GM23338 (cell line): ENCODE measurements around the gene CAMSAP1. TPM values are rescaled to one million over a fixed set of nuclear protein-coding genes. Genes with fewer than 3 reads are reported as not detected.

Source experiments
- ATAC-seq: fragments of 200-7000 bp; cut with Tn5 transposase; 3 replicates; pipeline ENCODE4 v1.9.1; 2020
- DNase-seq: peaks from one replicate; pipeline ENCODE4 v3.0.0-alpha.2; 2015; ENCODE audit warnings: low spot score
- H2AFZ ChIP-seq: fragments of 200-600 bp; sonication (generic); 2 replicates; pipeline ENCODE4 v1.8.0; 2016; ENCODE audit warnings: antibody characterized with exemption, mild to moderate bottlenecking, moderate library complexity
- H3F3A ChIP-seq: fragments of 200-600 bp; sonication (generic); replicated peaks from 2 replicates; pipeline ENCODE4 v1.8.0; 2017; ENCODE audit warnings: antibody characterized with exemption, mixed run types, low read depth
- H3K27ac ChIP-seq: fragments of 200-600 bp; sonication (generic); 2 replicates; pipeline ENCODE4 v1.6.1; 2016; ENCODE audit warnings: low read depth
- H3K27me3 ChIP-seq: fragments of 200-600 bp; sonication (generic); 2 replicates; pipeline ENCODE4 v1.8.0; 2016; ENCODE audit warnings: mild to moderate bottlenecking, mixed run types, moderate library complexity; ENCODE audit not compliant: insufficient read depth
- H3K36me3 ChIP-seq: fragments of 200-600 bp; sonication (generic); 2 replicates; pipeline ENCODE4 v1.8.0; 2016; ENCODE audit warnings: mild to moderate bottlenecking; ENCODE audit not compliant: insufficient read depth
- H3K4me1 ChIP-seq: fragments of 200-600 bp; sonication (generic); 2 replicates; pipeline ENCODE4 v1.8.0; 2016; ENCODE audit warnings: mild to moderate bottlenecking, moderate library complexity; ENCODE audit not compliant: insufficient read depth
- H3K4me2 ChIP-seq: fragments of 200-600 bp; sonication (generic); 2 replicates; pipeline ENCODE4 v1.7.1; 2017; ENCODE audit warnings: mixed run types
- H3K4me3 ChIP-seq: fragments of 200-600 bp; sonication (generic); 2 replicates; pipeline ENCODE4 v1.6.1; 2016; ENCODE audit warnings: mixed run types
- H3K79me2 ChIP-seq: fragments of 200-600 bp; sonication (generic); replicated peaks from 2 replicates; pipeline ENCODE4 v1.8.0; 2017; ENCODE audit warnings: mild to moderate bottlenecking; ENCODE audit not compliant: insufficient read depth
- H3K9me2 ChIP-seq: fragments of 200-600 bp; sonication (generic); 2 replicates; pipeline ENCODE4 v1.8.0; 2017; ENCODE audit not compliant: insufficient read depth
- H4K20me1 ChIP-seq: fragments of 200-600 bp; sonication (generic); replicated peaks from 2 replicates; pipeline ENCODE4 v1.8.0; 2017; ENCODE audit warnings: mild to moderate bottlenecking; ENCODE audit not compliant: insufficient read depth
- H3K27ac Mint-ChIP-seq: 2 replicates; pipeline ENCODE4 v1.8.0; 2020; ENCODE audit warnings: inconsistent platforms, mild to moderate bottlenecking, moderate library complexity, mixed read lengths
- H3K27me3 Mint-ChIP-seq: 3 replicates; pipeline ENCODE4 v1.8.0; 2022; ENCODE audit warnings: low read depth, mild to moderate bottlenecking, moderate library complexity, mixed read lengths, inconsistent platforms; ENCODE audit not compliant: insufficient read depth, poor library complexity
- H3K36me3 Mint-ChIP-seq: 3 replicates; pipeline ENCODE4 v1.8.0; 2021; ENCODE audit warnings: low read depth, mild to moderate bottlenecking, inconsistent platforms, moderate library complexity, mixed read lengths
- H3K4me1 Mint-ChIP-seq: 3 replicates; pipeline ENCODE4 v1.8.0; 2020; ENCODE audit warnings: mild to moderate bottlenecking, inconsistent platforms, mixed read lengths
- H3K4me3 Mint-ChIP-seq: 3 replicates; pipeline ENCODE4 v1.8.0; 2021; ENCODE audit warnings: moderate library complexity, mild to moderate bottlenecking, inconsistent platforms, mixed read lengths
- H3K9me3 Mint-ChIP-seq: 3 replicates; pipeline ENCODE4 v1.8.0; 2020; ENCODE audit warnings: moderate library complexity, mild to moderate bottlenecking, inconsistent platforms, mixed read lengths
- CREB1 ChIP-seq: fragments of 250-450 bp; sonication (Bioruptor Pico); IDR thresholded peaks from 2 replicates; pipeline ENCODE4 v1.5.0; 2020; ENCODE audit warnings: low read depth, mild to moderate bottlenecking, moderate library complexity
- EZH2 ChIP-seq: fragments of 200-600 bp; sonication (generic); IDR thresholded peaks from one replicate; pipeline ENCODE4 v1.8.0; 2017; ENCODE audit warnings: antibody characterized with exemption, mild to moderate bottlenecking, low read depth; ENCODE audit not compliant: unreplicated experiment
- EZH2phosphoT487 ChIP-seq: fragments of 200-600 bp; sonication (generic); IDR thresholded peaks from one replicate; pipeline ENCODE4 v1.8.1; 2018; ENCODE audit warnings: antibody characterized with exemption; ENCODE audit not compliant: unreplicated experiment
- JUNB ChIP-seq: IDR thresholded peaks from one replicate; pipeline ENCODE4 v1.6.1; 2016; ENCODE audit warnings: antibody characterized with exemption; ENCODE audit not compliant: unreplicated experiment
- NANOG ChIP-seq: IDR thresholded peaks from 2 replicates; pipeline ENCODE4 v1.6.1; 2016; ENCODE audit warnings: antibody characterized with exemption, borderline replicate concordance
- POLR2AphosphoS5 ChIP-seq: IDR thresholded peaks from 2 replicates; pipeline ENCODE4 v1.6.1; 2016; ENCODE audit warnings: antibody characterized with exemption, low read depth
- STAT1 ChIP-seq: IDR thresholded peaks from one replicate; pipeline ENCODE4 v1.6.1; 2016; ENCODE audit warnings: antibody characterized with exemption; ENCODE audit not compliant: unreplicated experiment
- ZNF114 ChIP-seq: fragments of 250-450 bp; sonication (Bioruptor Pico); IDR thresholded peaks from 2 replicates; pipeline ENCODE4 v1.5.0; 2020; ENCODE audit warnings: mild to moderate bottlenecking, moderate library complexity
- ZNF331 ChIP-seq: fragments of 250-450 bp; sonication (Bioruptor Pico); IDR thresholded peaks from 2 replicates; pipeline ENCODE4 v1.5.0; 2020; ENCODE audit warnings: low read depth, mild to moderate bottlenecking, moderate library complexity
- polyA plus RNA-seq: library from polyadenylated mRNA; unstranded; fragments of >200 nt; fragmentation: Nextera tagmentation; extraction: Ambion mirVana; gene quantifications from 2 replicates; pipeline ENCODE4 v1.2.1, GENCODE V29; 2016
- total RNA-seq: library from RNA; depleted of rRNA; stranded (reverse); fragments of >200 nt; shearing (Covaris generic); gene quantifications from 2 replicates; pipeline ENCODE4 v1.2.3, GENCODE V29; 2014
- TF ChIP-seq, protein P1 (sequence below): IDR thresholded peaks from 2 replicates; pipeline ENCODE4 v1.6.1; 2016; ENCODE audit warnings: antibody characterized with exemption
- TF ChIP-seq, protein P2 (sequence below), 2 experiments: fragments of 200-600 bp in 1 of 2; sonication (generic) in 1 of 2; conservative IDR thresholded peaks; 2 replicates each; pipeline versions ENCODE4 v1.5.1 to v1.6.1; 2016 to 2017; ENCODE audit warnings: antibody characterized with exemption in 2 of 2, low read depth in 2 of 2, mild to moderate bottlenecking in 2 of 2, moderate library complexity in 1 of 2
- TF ChIP-seq, protein P3 (sequence below): IDR thresholded peaks from one replicate; pipeline ENCODE4 v1.6.1; 2018; ENCODE audit warnings: antibody characterized with exemption; ENCODE audit not compliant: unreplicated experiment
- TF ChIP-seq, protein P4 (sequence below): fragments of 250-450 bp; sonication (Bioruptor Pico); IDR thresholded peaks from 2 replicates; pipeline ENCODE4 v1.5.0; 2020; ENCODE audit warnings: mild to moderate bottlenecking, moderate library complexity

The CAMSAP1 gene
- total and polyA plus RNA-seq, 2 experiments from 2014 or later, result 6.9 to 75.4 TPM

DNA sequence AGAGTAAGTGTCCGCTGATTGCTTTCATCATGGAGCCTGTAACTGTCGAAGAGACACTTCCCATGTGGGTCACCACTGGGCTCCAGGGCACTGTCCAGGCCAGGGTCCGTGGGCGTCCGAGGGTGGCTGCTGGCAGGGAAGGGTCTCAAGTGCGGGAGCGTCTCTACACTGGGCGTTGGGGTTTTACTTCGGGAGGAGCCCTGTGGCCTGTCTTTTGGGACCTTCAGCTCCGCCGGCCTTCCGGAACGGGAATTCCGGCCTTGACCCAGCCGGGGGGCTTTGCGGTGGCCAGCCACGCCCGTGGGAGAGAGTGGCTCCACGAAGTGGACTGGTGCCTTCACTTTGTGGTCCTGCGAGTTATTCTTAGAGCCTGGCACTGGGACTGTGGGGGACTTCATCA is 86.2 kb downstream of the CAMSAP1 start:
- Mint-ChIP-seq H3K4me1 (peaks cover 3% of the 10 kb centered on the region; the same call in 1 of the 3 replicates), H3K9me3 (no peaks in the 10 kb centered on the region), H3K27me3 (peaks cover 2% of the 10 kb centered on the region), H3K4me3 (no peak overlapping the region), H3K27ac (no peak overlapping the region), H3K36me3 (peaks cover 75% of the 10 kb centered on the region)
- no peak for TF ChIP-seq NANOG
- TF ChIP-seq EZH2phosphoT487, result no peak
- TF ChIP-seq, protein P1, sequence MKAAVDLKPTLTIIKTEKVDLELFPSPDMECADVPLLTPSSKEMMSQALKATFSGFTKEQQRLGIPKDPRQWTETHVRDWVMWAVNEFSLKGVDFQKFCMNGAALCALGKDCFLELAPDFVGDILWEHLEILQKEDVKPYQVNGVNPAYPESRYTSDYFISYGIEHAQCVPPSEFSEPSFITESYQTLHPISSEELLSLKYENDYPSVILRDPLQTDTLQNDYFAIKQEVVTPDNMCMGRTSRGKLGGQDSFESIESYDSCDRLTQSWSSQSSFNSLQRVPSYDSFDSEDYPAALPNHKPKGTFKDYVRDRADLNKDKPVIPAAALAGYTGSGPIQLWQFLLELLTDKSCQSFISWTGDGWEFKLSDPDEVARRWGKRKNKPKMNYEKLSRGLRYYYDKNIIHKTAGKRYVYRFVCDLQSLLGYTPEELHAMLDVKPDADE, result no peak
- TF ChIP-seq POLR2AphosphoS5, result no peak
- TF ChIP-seq CREB1 (CRISPR knock-in tag), result no peak
- TF ChIP-seq ZNF114 (CRISPR knock-in tag), result no peak
- TF ChIP-seq, protein P2, sequence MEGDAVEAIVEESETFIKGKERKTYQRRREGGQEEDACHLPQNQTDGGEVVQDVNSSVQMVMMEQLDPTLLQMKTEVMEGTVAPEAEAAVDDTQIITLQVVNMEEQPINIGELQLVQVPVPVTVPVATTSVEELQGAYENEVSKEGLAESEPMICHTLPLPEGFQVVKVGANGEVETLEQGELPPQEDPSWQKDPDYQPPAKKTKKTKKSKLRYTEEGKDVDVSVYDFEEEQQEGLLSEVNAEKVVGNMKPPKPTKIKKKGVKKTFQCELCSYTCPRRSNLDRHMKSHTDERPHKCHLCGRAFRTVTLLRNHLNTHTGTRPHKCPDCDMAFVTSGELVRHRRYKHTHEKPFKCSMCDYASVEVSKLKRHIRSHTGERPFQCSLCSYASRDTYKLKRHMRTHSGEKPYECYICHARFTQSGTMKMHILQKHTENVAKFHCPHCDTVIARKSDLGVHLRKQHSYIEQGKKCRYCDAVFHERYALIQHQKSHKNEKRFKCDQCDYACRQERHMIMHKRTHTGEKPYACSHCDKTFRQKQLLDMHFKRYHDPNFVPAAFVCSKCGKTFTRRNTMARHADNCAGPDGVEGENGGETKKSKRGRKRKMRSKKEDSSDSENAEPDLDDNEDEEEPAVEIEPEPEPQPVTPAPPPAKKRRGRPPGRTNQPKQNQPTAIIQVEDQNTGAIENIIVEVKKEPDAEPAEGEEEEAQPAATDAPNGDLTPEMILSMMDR (conservative IDR thresholded peaks at IDR 0.05; ENCODE audit: low read depth in 2 of 2), result no peak
- TF ChIP-seq EZH2, result no peak
- TF ChIP-seq ZNF331 (CRISPR knock-in tag), result no peak
- TF ChIP-seq, protein P3, sequence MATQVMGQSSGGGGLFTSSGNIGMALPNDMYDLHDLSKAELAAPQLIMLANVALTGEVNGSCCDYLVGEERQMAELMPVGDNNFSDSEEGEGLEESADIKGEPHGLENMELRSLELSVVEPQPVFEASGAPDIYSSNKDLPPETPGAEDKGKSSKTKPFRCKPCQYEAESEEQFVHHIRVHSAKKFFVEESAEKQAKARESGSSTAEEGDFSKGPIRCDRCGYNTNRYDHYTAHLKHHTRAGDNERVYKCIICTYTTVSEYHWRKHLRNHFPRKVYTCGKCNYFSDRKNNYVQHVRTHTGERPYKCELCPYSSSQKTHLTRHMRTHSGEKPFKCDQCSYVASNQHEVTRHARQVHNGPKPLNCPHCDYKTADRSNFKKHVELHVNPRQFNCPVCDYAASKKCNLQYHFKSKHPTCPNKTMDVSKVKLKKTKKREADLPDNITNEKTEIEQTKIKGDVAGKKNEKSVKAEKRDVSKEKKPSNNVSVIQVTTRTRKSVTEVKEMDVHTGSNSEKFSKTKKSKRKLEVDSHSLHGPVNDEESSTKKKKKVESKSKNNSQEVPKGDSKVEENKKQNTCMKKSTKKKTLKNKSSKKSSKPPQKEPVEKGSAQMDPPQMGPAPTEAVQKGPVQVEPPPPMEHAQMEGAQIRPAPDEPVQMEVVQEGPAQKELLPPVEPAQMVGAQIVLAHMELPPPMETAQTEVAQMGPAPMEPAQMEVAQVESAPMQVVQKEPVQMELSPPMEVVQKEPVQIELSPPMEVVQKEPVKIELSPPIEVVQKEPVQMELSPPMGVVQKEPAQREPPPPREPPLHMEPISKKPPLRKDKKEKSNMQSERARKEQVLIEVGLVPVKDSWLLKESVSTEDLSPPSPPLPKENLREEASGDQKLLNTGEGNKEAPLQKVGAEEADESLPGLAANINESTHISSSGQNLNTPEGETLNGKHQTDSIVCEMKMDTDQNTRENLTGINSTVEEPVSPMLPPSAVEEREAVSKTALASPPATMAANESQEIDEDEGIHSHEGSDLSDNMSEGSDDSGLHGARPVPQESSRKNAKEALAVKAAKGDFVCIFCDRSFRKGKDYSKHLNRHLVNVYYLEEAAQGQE, result no peak
- TF ChIP-seq, protein P4, sequence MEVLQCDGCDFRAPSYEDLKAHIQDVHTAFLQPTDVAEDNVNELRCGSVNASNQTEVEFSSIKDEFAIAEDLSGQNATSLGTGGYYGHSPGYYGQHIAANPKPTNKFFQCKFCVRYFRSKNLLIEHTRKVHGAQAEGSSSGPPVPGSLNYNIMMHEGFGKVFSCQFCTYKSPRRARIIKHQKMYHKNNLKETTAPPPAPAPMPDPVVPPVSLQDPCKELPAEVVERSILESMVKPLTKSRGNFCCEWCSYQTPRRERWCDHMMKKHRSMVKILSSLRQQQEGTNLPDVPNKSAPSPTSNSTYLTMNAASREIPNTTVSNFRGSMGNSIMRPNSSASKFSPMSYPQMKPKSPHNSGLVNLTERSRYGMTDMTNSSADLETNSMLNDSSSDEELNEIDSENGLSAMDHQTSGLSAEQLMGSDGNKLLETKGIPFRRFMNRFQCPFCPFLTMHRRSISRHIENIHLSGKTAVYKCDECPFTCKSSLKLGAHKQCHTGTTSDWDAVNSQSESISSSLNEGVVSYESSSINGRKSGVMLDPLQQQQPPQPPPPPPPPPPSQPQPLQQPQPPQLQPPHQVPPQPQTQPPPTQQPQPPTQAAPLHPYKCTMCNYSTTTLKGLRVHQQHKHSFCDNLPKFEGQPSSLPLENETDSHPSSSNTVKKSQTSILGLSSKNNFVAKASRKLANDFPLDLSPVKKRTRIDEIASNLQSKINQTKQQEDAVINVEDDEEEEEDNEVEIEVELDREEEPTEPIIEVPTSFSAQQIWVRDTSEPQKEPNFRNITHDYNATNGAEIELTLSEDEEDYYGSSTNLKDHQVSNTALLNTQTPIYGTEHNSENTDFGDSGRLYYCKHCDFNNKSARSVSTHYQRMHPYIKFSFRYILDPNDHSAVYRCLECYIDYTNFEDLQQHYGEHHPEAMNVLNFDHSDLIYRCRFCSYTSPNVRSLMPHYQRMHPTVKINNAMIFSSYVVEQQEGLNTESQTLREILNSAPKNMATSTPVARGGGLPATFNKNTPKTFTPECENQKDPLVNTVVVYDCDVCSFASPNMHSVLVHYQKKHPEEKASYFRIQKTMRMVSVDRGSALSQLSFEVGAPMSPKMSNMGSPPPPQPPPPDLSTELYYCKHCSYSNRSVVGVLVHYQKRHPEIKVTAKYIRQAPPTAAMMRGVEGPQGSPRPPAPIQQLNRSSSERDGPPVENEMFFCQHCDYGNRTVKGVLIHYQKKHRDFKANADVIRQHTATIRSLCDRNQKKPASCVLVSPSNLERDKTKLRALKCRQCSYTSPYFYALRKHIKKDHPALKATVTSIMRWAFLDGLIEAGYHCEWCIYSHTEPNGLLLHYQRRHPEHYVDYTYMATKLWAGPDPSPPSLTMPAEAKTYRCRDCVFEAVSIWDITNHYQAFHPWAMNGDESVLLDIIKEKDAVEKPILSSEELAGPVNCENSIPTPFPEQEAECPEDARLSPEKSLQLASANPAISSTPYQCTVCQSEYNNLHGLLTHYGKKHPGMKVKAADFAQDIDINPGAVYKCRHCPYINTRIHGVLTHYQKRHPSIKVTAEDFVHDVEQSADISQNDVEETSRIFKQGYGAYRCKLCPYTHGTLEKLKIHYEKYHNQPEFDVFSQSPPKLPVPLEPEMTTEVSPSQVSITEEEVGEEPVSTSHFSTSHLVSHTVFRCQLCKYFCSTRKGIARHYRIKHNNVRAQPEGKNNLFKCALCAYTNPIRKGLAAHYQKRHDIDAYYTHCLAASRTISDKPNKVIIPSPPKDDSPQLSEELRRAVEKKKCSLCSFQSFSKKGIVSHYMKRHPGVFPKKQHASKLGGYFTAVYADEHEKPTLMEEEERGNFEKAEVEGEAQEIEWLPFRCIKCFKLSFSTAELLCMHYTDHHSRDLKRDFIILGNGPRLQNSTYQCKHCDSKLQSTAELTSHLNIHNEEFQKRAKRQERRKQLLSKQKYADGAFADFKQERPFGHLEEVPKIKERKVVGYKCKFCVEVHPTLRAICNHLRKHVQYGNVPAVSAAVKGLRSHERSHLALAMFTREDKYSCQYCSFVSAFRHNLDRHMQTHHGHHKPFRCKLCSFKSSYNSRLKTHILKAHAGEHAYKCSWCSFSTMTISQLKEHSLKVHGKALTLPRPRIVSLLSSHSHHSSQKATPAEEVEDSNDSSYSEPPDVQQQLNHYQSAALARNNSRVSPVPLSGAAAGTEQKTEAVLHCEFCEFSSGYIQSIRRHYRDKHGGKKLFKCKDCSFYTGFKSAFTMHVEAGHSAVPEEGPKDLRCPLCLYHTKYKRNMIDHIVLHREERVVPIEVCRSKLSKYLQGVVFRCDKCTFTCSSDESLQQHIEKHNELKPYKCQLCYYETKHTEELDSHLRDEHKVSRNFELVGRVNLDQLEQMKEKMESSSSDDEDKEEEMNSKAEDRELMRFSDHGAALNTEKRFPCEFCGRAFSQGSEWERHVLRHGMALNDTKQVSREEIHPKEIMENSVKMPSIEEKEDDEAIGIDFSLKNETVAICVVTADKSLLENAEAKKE (CRISPR knock-in tag), result no peak
- TF ChIP-seq STAT1, result no peak
- no peak for TF ChIP-seq JUNB
- ATAC-seq (no peak), DNase-seq (no peak)
- Histone ChIP-seq H2AFZ (no peak overlapping the region), H3K27me3 (no peaks in the 10 kb centered on the region), H3K4me2 (no peak overlapping the region), H3K4me1 (no peaks in the 10 kb centered on the region), H3F3A (no peaks in the 10 kb centered on the region), H3K79me2 (peaks cover 11% of the 10 kb centered on the region; the same call in 1 of the 2 replicates), H3K36me3 (peaks cover 5% of the 10 kb centered on the region; the same call in 1 of the 2 replicates), H3K9me2 (no peaks in the 10 kb centered on the region), H3K4me3 (no peak overlapping the region), H3K27ac (no peak overlapping the region), H4K20me1 (peaks cover 17% of the 10 kb centered on the region)
